HG03442 (cell line): Measurements from ENCODE around the gene RAMP1.
"Not testable (repeated sequence)": the region's sequence is repeated elsewhere in the genome, so short reads cannot be mapped to it uniquely, and the experiment has no call there.

ENCODE experiments used
- ATAC-seq: cut with Tn5 transposase; IDR thresholded peaks from one replicate; pipeline ENCODE4 v1.9.1; 2021; ENCODE audit warnings: mild to moderate bottlenecking, moderate library complexity; ENCODE audit not compliant: unreplicated experiment

Gene RAMP1

DNA sequence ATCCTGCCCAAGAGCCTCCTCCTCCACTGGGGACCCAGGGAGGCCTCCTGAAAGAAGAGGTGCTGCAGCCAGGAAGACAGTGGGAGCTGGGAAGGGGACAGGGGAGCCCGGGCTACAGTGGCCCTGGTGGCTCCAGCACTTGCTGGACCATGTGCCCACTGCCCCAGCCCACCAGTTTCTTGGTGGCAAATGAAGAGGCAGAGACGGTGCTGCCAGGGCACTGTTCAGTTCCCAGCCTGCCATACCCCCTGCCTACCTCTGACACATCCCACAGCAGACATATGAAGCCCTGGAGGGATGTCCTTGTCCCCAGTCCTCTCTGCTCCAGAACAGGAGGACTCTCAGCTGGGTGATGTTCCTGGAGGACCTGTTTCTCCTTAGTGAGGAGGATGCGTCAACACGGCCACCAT is 3.7 kb downstream of the RAMP1 start:
- no peak for ATAC-seq

DNA sequence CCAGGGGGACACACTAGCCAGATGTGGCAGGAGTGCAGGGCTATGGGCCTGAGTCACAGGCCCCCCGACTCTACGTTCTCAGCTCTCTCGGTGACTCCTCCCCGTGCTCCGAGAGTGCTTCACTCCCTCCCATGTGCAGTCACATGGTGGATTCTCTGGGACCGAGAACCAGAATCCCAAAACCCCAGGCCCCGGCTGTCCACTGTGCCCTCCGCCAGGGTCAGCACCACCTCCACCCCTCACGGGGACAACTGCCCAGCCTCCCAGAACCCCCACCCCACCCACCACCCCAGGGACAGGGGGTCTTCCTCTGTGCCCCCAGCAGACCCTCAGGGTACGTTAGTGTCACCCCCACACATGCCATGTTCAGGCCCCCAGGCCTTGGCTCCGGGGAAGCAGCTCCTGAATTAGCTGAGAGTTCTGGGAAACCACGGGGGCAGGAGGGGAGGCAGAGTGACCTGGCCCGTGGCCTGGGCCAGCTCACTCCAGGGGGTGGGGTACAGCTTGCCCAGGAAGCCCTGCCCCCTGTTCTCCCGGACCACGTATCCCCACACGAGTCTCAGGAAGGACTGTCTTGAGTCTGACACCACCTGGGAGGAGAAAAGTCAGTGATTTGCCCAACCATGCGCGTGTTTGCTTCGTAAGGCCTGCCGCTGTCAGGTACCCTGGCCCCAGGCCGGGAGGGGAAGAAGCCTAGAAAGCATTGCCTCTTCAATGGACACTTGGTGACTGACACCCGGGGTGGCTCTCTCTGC is 4.4 kb downstream of the RAMP1 start:
- ATAC-seq: no peak

DNA sequence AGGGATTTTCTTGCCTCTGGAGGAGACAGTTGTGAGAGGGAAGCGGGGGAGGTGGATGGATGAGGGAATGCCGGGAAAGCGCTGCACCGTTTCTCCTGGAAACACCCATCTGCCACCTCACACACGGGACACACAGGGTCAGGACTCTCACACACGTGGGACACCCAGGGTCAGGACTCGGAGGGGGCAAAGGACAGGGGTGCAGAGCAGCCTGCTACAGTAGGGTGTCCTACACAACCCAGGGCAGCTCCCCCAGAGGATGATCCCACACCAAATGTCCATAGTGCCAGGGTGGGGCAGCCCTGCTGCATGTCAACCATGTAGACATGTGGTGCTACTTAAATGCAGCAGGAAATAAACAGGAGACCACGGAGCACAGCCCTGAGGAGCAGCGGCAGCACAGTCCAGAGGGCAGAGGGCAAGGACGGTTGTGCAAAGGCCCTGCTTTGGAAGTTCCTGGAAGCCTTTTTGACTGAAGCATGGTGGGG is 5.1 kb downstream of the RAMP1 start:
- ATAC-seq: no peak

- no peak for ATAC-seq
These were observed 5.7 kb downstream of the RAMP1 start for GRCh38 chr2:237864940-237865622.

DNA sequence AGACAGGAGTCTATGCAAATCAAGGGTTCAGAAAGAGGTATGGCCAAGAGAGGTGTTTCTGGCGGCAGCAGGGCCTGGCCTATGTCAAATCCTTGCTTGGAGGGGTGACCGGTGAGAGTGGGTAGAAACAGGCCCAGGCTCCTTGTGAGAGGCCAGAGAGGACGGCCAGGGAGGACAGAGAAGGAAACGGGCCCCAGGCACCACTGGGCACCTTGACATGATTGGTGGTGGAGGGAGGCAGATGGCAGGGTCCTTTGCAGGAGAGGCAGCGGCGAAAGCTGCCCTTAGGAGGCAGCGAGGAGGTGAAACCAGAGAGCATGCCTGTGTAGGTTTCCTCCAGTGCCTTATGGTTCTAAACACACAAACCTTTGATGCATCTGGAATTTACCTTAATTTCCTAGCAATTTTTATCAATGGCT is 6.2 kb downstream of the RAMP1 start:
- ATAC-seq: no peak

- ATAC-seq: no peak
These were observed 6.7 kb downstream of the RAMP1 start for GRCh38 chr2:237866101-237866621.

GRCh38 chr2:237867465-237867864 is 8.0 kb downstream of the RAMP1 start:
- no peak for ATAC-seq

DNA sequence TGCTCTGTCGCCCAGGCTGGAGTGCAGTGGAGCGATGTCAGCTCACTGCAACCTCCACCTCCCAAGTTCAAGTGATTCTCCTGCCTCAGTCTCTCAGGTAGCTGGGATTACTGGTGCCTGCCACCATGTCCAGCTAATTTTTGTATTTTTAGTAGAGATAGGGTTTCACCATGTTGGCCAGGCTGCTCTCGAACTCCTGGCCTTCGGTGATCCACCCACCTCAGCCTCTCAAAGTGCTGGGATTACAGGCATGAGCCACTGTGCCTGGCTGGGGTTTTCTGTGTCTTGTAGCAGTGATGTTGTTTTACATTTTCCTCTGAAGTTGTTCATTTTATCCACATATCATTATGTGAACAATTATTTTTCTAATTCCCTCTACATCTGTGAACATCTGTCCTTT is 8.7 kb downstream of the RAMP1 start:
- ATAC-seq: not testable (repeated sequence)

- ATAC-seq: no peak
These were observed 9.4 kb downstream of the RAMP1 start for GRCh38 chr2:237868631-237869342.

GRCh38 chr2:237869343-237870102 is 10.1 kb downstream of the RAMP1 start:
- ATAC-seq: no peak

- ATAC-seq: no peak
These were observed 10.7 kb downstream of the RAMP1 start for GRCh38 chr2:237870126-237870525.

DNA sequence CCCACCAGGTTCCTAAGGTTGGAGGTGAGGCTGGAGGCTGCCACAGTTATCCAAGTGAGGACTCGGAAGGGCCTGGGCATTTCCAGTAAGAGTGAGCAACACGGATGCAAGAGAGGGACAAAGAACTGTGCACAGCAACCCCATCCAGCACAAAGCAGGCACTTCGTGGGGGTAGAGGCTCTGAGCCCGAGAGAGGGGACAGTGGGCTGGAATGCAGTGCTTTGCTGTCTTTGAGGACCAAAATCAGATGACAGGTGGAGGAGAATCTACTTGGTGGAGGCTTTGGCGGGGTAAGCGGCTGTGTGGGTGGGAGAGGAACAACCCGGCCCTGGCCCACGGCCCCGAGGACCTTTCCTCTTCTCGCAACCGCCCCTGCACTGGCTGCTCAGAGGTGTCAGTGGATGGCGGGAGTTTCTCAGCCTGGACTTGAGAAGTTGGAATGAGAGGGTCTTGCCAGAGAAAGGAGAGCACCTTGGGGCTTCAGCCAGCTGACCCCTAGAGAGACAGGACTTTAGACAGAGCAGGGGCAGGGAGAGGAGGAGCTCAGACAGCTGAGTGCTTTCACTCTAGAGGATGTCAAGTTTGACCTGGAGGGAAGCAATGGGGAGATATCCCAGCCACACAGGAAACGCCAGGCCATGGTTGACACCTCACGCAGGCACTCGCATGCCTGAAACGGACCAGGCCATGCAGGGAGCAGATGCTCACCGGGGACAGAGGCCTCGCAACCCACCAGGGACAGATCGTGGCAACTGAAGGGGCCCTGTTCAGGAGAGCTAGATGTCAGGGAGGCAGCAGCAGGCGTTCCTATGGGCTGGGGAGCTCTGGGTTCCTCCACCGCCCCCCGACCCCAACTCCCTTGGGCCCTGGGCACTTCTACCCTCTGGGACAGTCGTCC is 11.6 kb downstream of the RAMP1 start:
- ATAC-seq: no peak

- no peak for ATAC-seq
These were observed 12.9 kb downstream of the RAMP1 start for GRCh38 chr2:237872178-237872887.

GRCh38 chr2:237873421-237873831 is 14.0 kb downstream of the RAMP1 start:
- ATAC-seq: no peak

DNA sequence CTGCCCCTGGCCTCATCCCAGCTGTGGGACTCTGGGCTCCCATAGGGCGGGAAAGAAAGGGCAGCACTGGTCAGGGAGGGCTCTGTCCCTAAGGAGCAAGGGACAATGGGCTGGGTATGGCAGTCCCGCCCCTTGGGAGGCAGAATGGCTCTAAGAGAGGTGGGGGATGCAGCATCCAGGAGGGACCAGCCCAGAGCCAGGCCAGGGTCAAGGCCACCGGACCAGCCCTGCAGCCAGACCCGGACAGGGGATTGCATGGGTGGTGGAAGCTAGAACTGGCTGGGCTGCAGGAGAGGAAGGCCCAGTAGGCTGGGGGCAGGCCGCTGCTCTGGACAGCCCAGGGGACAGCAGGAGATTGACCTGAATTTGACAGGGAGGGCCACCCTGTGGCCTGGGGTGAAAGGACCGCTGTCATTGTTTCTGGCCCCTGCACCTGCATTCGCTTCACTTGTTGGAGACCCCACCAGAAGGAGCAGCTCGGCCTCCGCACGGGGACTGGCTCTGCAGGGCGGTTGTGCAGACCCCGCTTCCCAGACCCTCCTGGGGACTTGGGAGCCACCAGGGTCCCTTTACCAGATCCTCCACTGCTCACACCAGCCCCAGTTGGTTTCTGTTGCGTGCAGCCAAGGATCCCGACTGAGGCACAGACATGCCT is 14.6 kb downstream of the RAMP1 start:
- ATAC-seq: no peak

GRCh38 chr2:237874585-237875161 is 15.2 kb downstream of the RAMP1 start:
- ATAC-seq: no peak

DNA sequence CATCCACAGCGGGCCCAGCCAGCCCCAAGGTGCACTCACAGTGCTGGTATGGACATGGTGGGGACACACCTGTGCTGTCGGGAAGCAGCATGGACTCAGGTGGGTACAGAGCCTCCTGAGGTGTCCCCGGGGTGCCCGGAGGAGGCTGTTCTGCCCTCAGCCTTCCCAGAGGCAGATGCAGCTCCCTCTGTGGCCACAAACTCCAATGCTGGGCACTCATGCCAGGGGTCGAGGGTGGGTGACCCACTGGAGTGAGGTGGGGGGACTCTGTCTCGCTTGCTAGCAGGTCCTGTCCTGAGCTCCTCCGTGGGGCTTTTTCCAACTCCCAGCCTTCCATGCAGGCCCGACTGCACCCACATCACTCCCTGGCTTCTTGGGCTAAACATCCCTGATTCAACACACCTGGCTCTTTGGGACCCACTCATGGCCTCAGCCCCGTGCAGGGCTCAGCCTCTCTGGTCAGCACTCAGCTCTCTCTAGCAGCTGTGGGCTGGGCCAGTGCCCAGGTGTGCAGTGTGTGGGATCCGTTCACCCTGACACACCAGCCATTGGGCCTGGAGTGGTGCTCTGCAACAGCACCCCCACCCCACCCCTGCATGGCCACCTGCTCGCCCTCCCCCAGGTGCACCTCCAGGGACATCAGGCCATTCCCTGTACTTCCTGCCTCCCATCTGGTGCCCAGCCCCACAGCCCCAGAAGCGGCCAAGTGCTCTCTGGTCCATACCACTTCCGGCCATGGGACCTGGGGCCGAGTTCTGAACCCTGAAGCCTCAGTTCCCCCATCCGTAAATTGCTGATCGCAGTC is 16.0 kb downstream of the RAMP1 start:
- ATAC-seq: no peak
